ENCODE data around the gene KNDC1.

The KNDC1 gene

GRCh38 chr10:133129859-133130495 is 30.0 kb upstream of the KNDC1 start:
- no peak for TF ChIP-seq CTCF (IDR thresholded peaks at IDR 0.05; ENCODE audit: low read depth, low read length, missing control alignments)
- DNase-seq (ENCODE audit: low read depth), result no peak
- no peak overlapping the region for H3K4me3 ChIP-seq (ENCODE audit: low read depth, low read length)
- in situ Hi-C loops (cut with HindIII; ENCODE audit: low sequenced_read_pairs), result no loop called here

GRCh38 chr10:133130602-133131001 is 29.4 kb upstream of the KNDC1 start:
- in situ Hi-C loops (cut with HindIII; ENCODE audit: low sequenced_read_pairs), result no loop called here
- no peak for TF ChIP-seq CTCF (IDR thresholded peaks at IDR 0.05; ENCODE audit: low read depth, low read length, missing control alignments)
- no peak for DNase-seq (ENCODE audit: low read depth)
- H3K4me3 ChIP-seq (ENCODE audit: low read depth, low read length), result no peak overlapping the region

GRCh38 chr10:133131053-133131452 is 29.0 kb upstream of the KNDC1 start:
- no peak for TF ChIP-seq CTCF (IDR thresholded peaks at IDR 0.05; ENCODE audit: low read depth, low read length, missing control alignments)
- in situ Hi-C loops (cut with HindIII; ENCODE audit: low sequenced_read_pairs), result no loop called here
- H3K4me3 ChIP-seq (ENCODE audit: low read depth, low read length), result no peak overlapping the region
- no peak for DNase-seq (ENCODE audit: low read depth)

GRCh38 chr10:133131734-133132472 is 28.1 kb upstream of the KNDC1 start:
- in situ Hi-C loops (cut with HindIII; ENCODE audit: low sequenced_read_pairs), result no loop called here
- DNase-seq (ENCODE audit: low read depth), result no peak
- no peak for TF ChIP-seq CTCF (IDR thresholded peaks at IDR 0.05; ENCODE audit: low read depth, low read length, missing control alignments)
- H3K4me3 ChIP-seq (ENCODE audit: low read depth, low read length), result no peak overlapping the region

- no peak overlapping the region for H3K4me3 ChIP-seq (ENCODE audit: low read depth, low read length)
- no peak for DNase-seq (ENCODE audit: low read depth)
- in situ Hi-C loops (cut with HindIII; ENCODE audit: low sequenced_read_pairs), result no loop called here
- no peak for TF ChIP-seq CTCF (IDR thresholded peaks at IDR 0.05; ENCODE audit: low read depth, low read length, missing control alignments)
Observed at GRCh38 chr10:133132473-133133291, 27.3 kb upstream of the KNDC1 start.

GRCh38 chr10:133133471-133134231 is 26.4 kb upstream of the KNDC1 start:
- in situ Hi-C loops (cut with HindIII; ENCODE audit: low sequenced_read_pairs), result no loop called here
- no peak for TF ChIP-seq CTCF (IDR thresholded peaks at IDR 0.05; ENCODE audit: low read depth, low read length, missing control alignments)
- no peak for DNase-seq (ENCODE audit: low read depth)
- H3K4me3 ChIP-seq (ENCODE audit: low read depth, low read length), result no peak overlapping the region

Data from astrocyte of the cerebellum (primary cell).